Neural progenitor cell (in vitro differentiated cells): ENCODE measurements around the gene CTSK. TPM values are rescaled to one million over a fixed set of nuclear protein-coding genes. Genes with fewer than 3 reads are reported as not detected.

Experiments used
- DNase-seq: peaks from one replicate; pipeline ENCODE4 v3.0.0-alpha.2; 2016; ENCODE audit warnings: low spot score
- H2AFZ ChIP-seq: fragments of 200-600 bp; sonication (generic); replicated peaks from 2 replicates; pipeline ENCODE4 v1.6.1; 2016; ENCODE audit warnings: antibody characterized with exemption
- H3F3A ChIP-seq: fragments of 200-600 bp; sonication (generic); 2 replicates; pipeline ENCODE4 v1.6.1; 2016; ENCODE audit warnings: antibody characterized with exemption, low read depth
- H3K27ac ChIP-seq: fragments of 200-600 bp; sonication (generic); 2 replicates; pipeline ENCODE4 v1.5.1; 2016; ENCODE audit warnings: mild to moderate bottlenecking
- H3K27me3 ChIP-seq: fragments of 200-600 bp; sonication (generic); 2 replicates; pipeline ENCODE4 v1.6.1; 2016; ENCODE audit warnings: mild to moderate bottlenecking, moderate library complexity
- H3K36me3 ChIP-seq: fragments of 200-600 bp; sonication (generic); 2 replicates; pipeline ENCODE4 v1.5.1; 2016
- H3K4me1 ChIP-seq: fragments of 200-600 bp; sonication (generic); 2 replicates; pipeline ENCODE4 v1.6.1; 2016; ENCODE audit warnings: mixed run types
- H3K4me2 ChIP-seq: fragments of 200-600 bp; sonication (generic); 2 replicates; pipeline ENCODE4 v1.6.1; 2016
- H3K4me3 ChIP-seq: fragments of 200-600 bp; sonication (generic); 2 replicates; pipeline ENCODE4 v1.5.1; 2016
- H3K79me2 ChIP-seq: fragments of 200-600 bp; sonication (generic); 2 replicates; pipeline ENCODE4 v1.6.1; 2016; ENCODE audit warnings: low read depth
- H3K9ac ChIP-seq: fragments of 200-600 bp; sonication (generic); 2 replicates; pipeline ENCODE4 v1.6.1; 2016
- H3K9me3 ChIP-seq: fragments of 200-600 bp; sonication (generic); 2 replicates; pipeline ENCODE4 v1.5.1; 2016; ENCODE audit warnings: low read depth
- H4K20me1 ChIP-seq: fragments of 200-600 bp; sonication (generic); 2 replicates; pipeline ENCODE4 v1.6.1; 2016; ENCODE audit warnings: low read depth
- H3K27ac Mint-ChIP-seq: 3 replicates; pipeline ENCODE4 v1.8.0; 2021; ENCODE audit warnings: mixed read lengths
- H3K27me3 Mint-ChIP-seq: 2 replicates; pipeline ENCODE4 v1.8.0; 2022; ENCODE audit warnings: low read depth, mild to moderate bottlenecking, inconsistent platforms, moderate library complexity, mixed read lengths; ENCODE audit not compliant: insufficient read depth
- H3K36me3 Mint-ChIP-seq: 3 replicates; pipeline ENCODE4 v1.8.0; 2021; ENCODE audit warnings: mixed read lengths
- H3K4me1 Mint-ChIP-seq: 3 replicates; pipeline ENCODE4 v1.8.0; 2021; ENCODE audit warnings: mixed read lengths
- H3K4me3 Mint-ChIP-seq: 3 replicates; pipeline ENCODE4 v1.8.0; 2021; ENCODE audit warnings: mild to moderate bottlenecking, moderate library complexity, mixed read lengths
- H3K9me3 Mint-ChIP-seq: 3 replicates; pipeline ENCODE4 v1.8.0; 2020; ENCODE audit warnings: mixed read lengths
- EZH2 ChIP-seq: fragments of 200-600 bp; sonication (generic); IDR thresholded peaks from 2 replicates; pipeline ENCODE4 v1.6.1; 2017; ENCODE audit warnings: antibody characterized with exemption, mild to moderate bottlenecking, moderate library complexity
- EZH2phosphoT487 ChIP-seq: fragments of 200-600 bp; sonication (generic); IDR thresholded peaks from 2 replicates; pipeline ENCODE4 v1.6.1; 2017; ENCODE audit warnings: antibody characterized with exemption
- total RNA-seq: library from RNA; depleted of rRNA; stranded (reverse); fragments of >200 nt; gene quantifications from 2 replicates; pipeline ENCODE4 v1.2.3, GENCODE V29; 2015; ENCODE audit warnings: low replicate concordance
- TF ChIP-seq, protein P1 (sequence below): fragments of 200-600 bp; sonication (generic); IDR thresholded peaks from 2 replicates; pipeline ENCODE4 v1.5.1; 2017; ENCODE audit warnings: antibody characterized with exemption, mild to moderate bottlenecking

CTSK gene
- total RNA-seq, 1 donor from 2014 or later: 6.7 TPM

DNA sequence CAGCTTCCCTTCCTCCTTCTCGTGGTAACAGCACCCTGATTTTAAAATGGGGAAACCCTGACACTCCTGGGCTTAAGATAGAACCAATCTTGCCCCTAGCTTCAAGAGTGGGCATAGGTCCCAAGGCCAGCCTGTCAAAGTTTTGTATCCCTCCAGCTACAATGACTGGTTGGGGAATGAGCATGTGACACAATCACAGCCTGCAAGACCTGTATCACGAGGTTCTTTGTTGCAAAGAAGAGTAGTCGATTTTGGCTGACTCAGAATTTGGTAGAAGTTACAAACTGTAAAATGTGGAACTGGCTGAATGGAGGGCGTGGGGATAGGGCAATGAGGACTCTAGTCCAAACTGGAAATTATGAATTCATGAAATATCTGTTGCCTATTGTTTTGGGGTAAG lies 18.7 kb downstream of the CTSK start:
- Histone ChIP-seq H3K79me2 (no peaks in the 10 kb centered on the region), H3K4me3 (no peak overlapping the region), H3F3A (no peaks in the 10 kb centered on the region), H3K4me1 (no peaks in the 10 kb centered on the region), H3K36me3 (no peaks in the 10 kb centered on the region), H3K27me3 (no peaks in the 10 kb centered on the region), H4K20me1 (no peaks in the 10 kb centered on the region), H3K27ac (no peak overlapping the region), H3K9me3 (no peaks in the 10 kb centered on the region), H2AFZ (no peak overlapping the region), H3K4me2 (no peak overlapping the region), H3K9ac (no peak overlapping the region)
- TF ChIP-seq EZH2 (no peak), EZH2phosphoT487 (no peak)
- TF ChIP-seq, protein P1, sequence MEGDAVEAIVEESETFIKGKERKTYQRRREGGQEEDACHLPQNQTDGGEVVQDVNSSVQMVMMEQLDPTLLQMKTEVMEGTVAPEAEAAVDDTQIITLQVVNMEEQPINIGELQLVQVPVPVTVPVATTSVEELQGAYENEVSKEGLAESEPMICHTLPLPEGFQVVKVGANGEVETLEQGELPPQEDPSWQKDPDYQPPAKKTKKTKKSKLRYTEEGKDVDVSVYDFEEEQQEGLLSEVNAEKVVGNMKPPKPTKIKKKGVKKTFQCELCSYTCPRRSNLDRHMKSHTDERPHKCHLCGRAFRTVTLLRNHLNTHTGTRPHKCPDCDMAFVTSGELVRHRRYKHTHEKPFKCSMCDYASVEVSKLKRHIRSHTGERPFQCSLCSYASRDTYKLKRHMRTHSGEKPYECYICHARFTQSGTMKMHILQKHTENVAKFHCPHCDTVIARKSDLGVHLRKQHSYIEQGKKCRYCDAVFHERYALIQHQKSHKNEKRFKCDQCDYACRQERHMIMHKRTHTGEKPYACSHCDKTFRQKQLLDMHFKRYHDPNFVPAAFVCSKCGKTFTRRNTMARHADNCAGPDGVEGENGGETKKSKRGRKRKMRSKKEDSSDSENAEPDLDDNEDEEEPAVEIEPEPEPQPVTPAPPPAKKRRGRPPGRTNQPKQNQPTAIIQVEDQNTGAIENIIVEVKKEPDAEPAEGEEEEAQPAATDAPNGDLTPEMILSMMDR: no peak
- Mint-ChIP-seq H3K27me3 (peaks cover 3% of the 10 kb centered on the region), H3K27ac (no peak overlapping the region), H3K4me1 (no peaks in the 10 kb centered on the region), H3K4me3 (no peak overlapping the region), H3K36me3 (no peaks in the 10 kb centered on the region), H3K9me3 (no peaks in the 10 kb centered on the region)
- no peak for DNase-seq

DNA sequence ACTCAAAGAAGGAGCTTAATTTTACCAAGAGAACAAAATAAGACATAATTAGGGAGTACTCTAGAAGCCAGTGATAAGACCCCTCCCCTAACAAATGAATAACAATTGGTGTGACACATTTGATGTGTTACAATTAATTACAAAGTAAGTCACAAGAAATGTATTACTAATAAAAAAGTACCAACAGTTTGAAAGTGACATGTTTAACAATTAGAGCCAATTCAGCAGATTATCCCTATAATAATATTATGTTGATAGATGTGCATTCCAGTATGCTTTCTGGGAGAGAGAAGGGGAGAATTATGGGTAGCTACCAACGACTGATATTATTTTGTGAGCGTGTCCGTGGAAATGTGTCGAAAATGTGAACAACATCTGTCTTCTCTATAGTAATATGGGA lies 19.1 kb downstream of the CTSK start:
- Histone ChIP-seq H3K9me3 (no peaks in the 10 kb centered on the region), H3F3A (no peaks in the 10 kb centered on the region), H4K20me1 (no peaks in the 10 kb centered on the region), H3K27me3 (no peaks in the 10 kb centered on the region), H3K27ac (no peak overlapping the region), H3K9ac (no peak overlapping the region), H3K4me3 (no peak overlapping the region), H2AFZ (no peak overlapping the region), H3K4me1 (no peaks in the 10 kb centered on the region), H3K4me2 (no peak overlapping the region), H3K79me2 (no peaks in the 10 kb centered on the region), H3K36me3 (no peaks in the 10 kb centered on the region)
- Mint-ChIP-seq H3K4me3 (no peak overlapping the region), H3K9me3 (no peaks in the 10 kb centered on the region), H3K27ac (no peak overlapping the region), H3K4me1 (no peaks in the 10 kb centered on the region), H3K27me3 (no peaks in the 10 kb centered on the region), H3K36me3 (no peaks in the 10 kb centered on the region)
- TF ChIP-seq, protein P1: no peak
- no peak for TF ChIP-seq EZH2
- TF ChIP-seq EZH2phosphoT487: no peak
- no peak for DNase-seq

DNA sequence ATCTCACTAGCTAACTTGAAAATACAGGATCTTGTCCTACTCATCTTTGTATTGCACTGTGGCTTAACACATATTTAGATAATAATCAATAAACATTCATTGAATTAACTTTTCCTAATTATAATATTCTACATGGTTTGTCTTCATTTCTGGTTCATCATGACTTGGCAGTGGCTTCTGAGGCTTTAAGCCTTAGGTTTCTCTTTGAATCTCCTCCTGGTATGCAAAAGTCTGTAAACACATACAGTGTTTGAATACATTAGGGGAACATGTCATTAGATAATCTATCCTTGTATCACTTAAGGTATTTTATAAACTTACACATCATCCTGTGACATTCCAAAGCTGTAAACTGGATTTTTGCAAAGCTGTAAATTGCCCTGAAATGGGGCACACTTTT lies 20.6 kb downstream of the CTSK start:
- Histone ChIP-seq H3K36me3 (no peaks in the 10 kb centered on the region), H2AFZ (no peak overlapping the region), H3F3A (no peaks in the 10 kb centered on the region), H3K27me3 (no peaks in the 10 kb centered on the region), H4K20me1 (no peaks in the 10 kb centered on the region), H3K4me3 (no peak overlapping the region), H3K9me3 (no peaks in the 10 kb centered on the region), H3K27ac (no peak overlapping the region), H3K79me2 (no peaks in the 10 kb centered on the region), H3K4me2 (no peak overlapping the region), H3K4me1 (no peaks in the 10 kb centered on the region), H3K9ac (no peak overlapping the region)
- Mint-ChIP-seq H3K36me3 (no peaks in the 10 kb centered on the region), H3K27ac (no peak overlapping the region), H3K4me3 (no peak overlapping the region), H3K4me1 (peaks cover 2% of the 10 kb centered on the region), H3K27me3 (no peaks in the 10 kb centered on the region), H3K9me3 (no peaks in the 10 kb centered on the region)
- TF ChIP-seq, protein P1: no peak
- TF ChIP-seq EZH2 (no peak), EZH2phosphoT487 (no peak)
- no peak for DNase-seq
